Erythroblast (primary cell): ENCODE results near the gene WDSUB1.

Experiments used
- GATA1 ChIP-seq: IDR thresholded peaks from 2 replicates; pipeline ENCODE4 v1.6.1; 2011; ENCODE audit warnings: low read depth, mild to moderate bottlenecking, control low read depth, low read length, moderate library complexity
- POLR2A ChIP-seq: IDR thresholded peaks from 2 replicates; pipeline ENCODE4 v1.6.1; 2011; ENCODE audit warnings: mild to moderate bottlenecking, low read length

GRCh38 chr2:159224061-159224813 is 62.3 kb downstream of the WDSUB1 start:
- TF ChIP-seq GATA1 (no peak), POLR2A (no peak)
